Uterus (tissue), 4 donors: ENCODE measurements around the gene GNE. TPM values are rescaled to one million over a fixed set of nuclear protein-coding genes. Genes with fewer than 3 reads are reported as not detected.
"Not testable (repeated sequence)": the region's sequence is repeated elsewhere in the genome, so short reads cannot be mapped to it uniquely, and the experiment has no call there.

Source experiments
- DNase-seq, 2 donors: peaks; one replicate each; pipeline ENCODE4 v3.0.0-alpha.2; 2019 to 2020
- H3K27ac ChIP-seq, 2 donors: fragments of 200-600 bp; sonication (generic); 1 replicate in 1 of 2; 2 replicates in 1 of 2; pipeline ENCODE4 v1.5.1; 2016 to 2018
- H3K27me3 ChIP-seq, 2 donors: fragments of 200-600 bp; sonication (generic); one replicate each; pipeline ENCODE4 v1.5.1; 2018 to 2019; ENCODE audit warnings: control low read depth in 1 of 2
- H3K36me3 ChIP-seq, 2 donors: fragments of 200-600 bp; sonication (generic); one replicate each; pipeline ENCODE4 v1.5.1; 2019; ENCODE audit warnings: control low read depth in 1 of 2
- H3K4me1 ChIP-seq, 2 donors: fragments of 200-600 bp; sonication (generic); one replicate each; pipeline ENCODE4 v1.5.1; 2018 to 2019; ENCODE audit warnings: control low read depth in 1 of 2
- H3K4me3 ChIP-seq, 2 donors: fragments of 200-600 bp; sonication (generic); 1 replicate in 1 of 2; 2 replicates in 1 of 2; pipeline ENCODE4 v1.5.1; 2018 to 2019; ENCODE audit warnings: mild to moderate bottlenecking in 1 of 2
- H3K9me3 ChIP-seq, 2 donors: fragments of 200-600 bp; sonication (generic); one replicate each; pipeline ENCODE4 v1.5.1; 2019; ENCODE audit warnings: control low read depth in 1 of 2
- CTCF ChIP-seq, 4 experiments: fragments of 200-600 bp in 2 of 4; fragments of 450-650 bp in 2 of 4; sonication (generic) in 2 of 4; IDR thresholded peaks; one replicate each; pipeline ENCODE4 v1.5.1; 2016 to 2019; ENCODE audit warnings: antibody characterized with exemption in 4 of 4, mild to moderate bottlenecking in 2 of 4, moderate library complexity in 1 of 4
- POLR2A ChIP-seq, 2 donors: fragments of 450-650 bp; IDR thresholded peaks; one replicate each; pipeline ENCODE4 v1.6.1; 2016; ENCODE audit warnings: antibody characterized with exemption in 2 of 2, mild to moderate bottlenecking in 1 of 2, moderate library complexity in 1 of 2
- intact Hi-C: fragments of 100-400 bp; cut with DNase I; formaldehyde crosslinking; loops from one replicate; pipeline ENCODE4 v1.15.1; 2023; ENCODE audit warnings: low total_unique reads
- total RNA-seq, 4 donors: library from RNA; depleted of rRNA in 3 of 4; stranded (reverse); fragments of >200 nt in 3 of 4; gene quantifications; one replicate each; pipeline versions ENCODE4 v1.1.0 to v1.2.4, GENCODE V29; 2014 to 2023
- donor health status: DM: yes; HTN: yes; CAD: no.

The GNE gene
- total RNA-seq, 4 donors from 2014 or later: 10.3 to 42.2 (median 30.0) TPM

- Histone ChIP-seq H3K36me3 (no peaks in the 10 kb centered on the region), H3K27me3 (no peaks in the 10 kb centered on the region), H3K4me1 (no peaks in the 10 kb centered on the region), H3K27ac (no peak overlapping the region), H3K4me3 (no peak overlapping the region), H3K9me3 (no peaks in the 10 kb centered on the region)
- no peak for DNase-seq
- no peak for TF ChIP-seq POLR2A (IDR thresholded peaks at IDR 0.05)
- TF ChIP-seq CTCF (IDR thresholded peaks at IDR 0.05): no peak
- intact Hi-C loops: no loop called here
Measured at GRCh38 chr9:36280989-36281388, 22.7 kb upstream of the GNE start.

GRCh38 chr9:36278243-36278642 lies 20.0 kb upstream of the GNE start:
- no peaks in the 10 kb centered on the region for H3K27me3 ChIP-seq
- intact Hi-C loops: no loop called here
- no peak for DNase-seq
- H3K36me3 ChIP-seq: no peaks in the 10 kb centered on the region
- TF ChIP-seq CTCF (IDR thresholded peaks at IDR 0.05): no peak
- TF ChIP-seq POLR2A (IDR thresholded peaks at IDR 0.05): no peak
- no peaks in the 10 kb centered on the region for H3K4me1 ChIP-seq
- H3K9me3 ChIP-seq: no peaks in the 10 kb centered on the region
- H3K4me3 ChIP-seq: no peak overlapping the region
- H3K27ac ChIP-seq: no peak overlapping the region

- no peaks in the 10 kb centered on the region for H3K9me3 ChIP-seq
- no peaks in the 10 kb centered on the region for H3K36me3 ChIP-seq
- intact Hi-C loops: no loop called here
- H3K27me3 ChIP-seq: no peaks in the 10 kb centered on the region
- H3K27ac ChIP-seq: no peak overlapping the region
- no peak for DNase-seq
- H3K4me1 ChIP-seq: no peaks in the 10 kb centered on the region
- TF ChIP-seq CTCF (IDR thresholded peaks at IDR 0.05) (no peak), POLR2A (IDR thresholded peaks at IDR 0.05) (no peak)
- peak overlapping the region in 1 of 2 donors; percentile 9 for H3K4me3 ChIP-seq
Measured at GRCh38 chr9:36276781-36277181, 18.5 kb upstream of the GNE start.

- TF ChIP-seq POLR2A (IDR thresholded peaks at IDR 0.05) (no peak), CTCF (IDR thresholded peaks at IDR 0.05) (no peak)
- H3K9me3 ChIP-seq: no peaks in the 10 kb centered on the region
- H3K27me3 ChIP-seq: no peaks in the 10 kb centered on the region
- intact Hi-C loops: no loop called here
- DNase-seq: no peak
- H3K4me1 ChIP-seq: no peaks in the 10 kb centered on the region
- peak overlapping the region in 1 of 2 donors; percentile 9 for H3K4me3 ChIP-seq
- H3K36me3 ChIP-seq: no peaks in the 10 kb centered on the region
- H3K27ac ChIP-seq: no peak overlapping the region
Measured at GRCh38 chr9:36276254-36276653, 18.0 kb upstream of the GNE start.

- intact Hi-C loops: no loop called here
Measured at GRCh38 chr9:36275060-36275459, 16.8 kb upstream of the GNE start.

GRCh38 chr9:36273354-36273753 lies 15.1 kb upstream of the GNE start:
- H3K36me3 ChIP-seq, intact Hi-C loops, H3K27ac ChIP-seq, H3K4me3 ChIP-seq, H3K4me1 ChIP-seq, H3K27me3 ChIP-seq, H3K9me3 ChIP-seq, DNase-seq: not testable (repeated sequence)

More at GRCh38 chr9:36275060-36275459, 16.8 kb upstream of the GNE start:
- no peaks in the 10 kb centered on the region for H3K36me3 ChIP-seq
- H3K9me3 ChIP-seq: no peaks in the 10 kb centered on the region
- no peaks in the 10 kb centered on the region for H3K4me1 ChIP-seq
- no peak for TF ChIP-seq CTCF (IDR thresholded peaks at IDR 0.05)
- TF ChIP-seq POLR2A (IDR thresholded peaks at IDR 0.05): no peak
- H3K27me3 ChIP-seq: no peaks in the 10 kb centered on the region
- no peak overlapping the region for H3K27ac ChIP-seq
- DNase-seq: no peak
- no peak overlapping the region for H3K4me3 ChIP-seq
